HepG2 (cell line): Measurements from ENCODE around the gene FAIM2. TPM values are rescaled to one million over a fixed set of nuclear protein-coding genes. Genes with fewer than 3 reads are reported as not detected.

Source experiments
- ATAC-seq: fragments of 200-7000 bp; cut with Tn5 transposase; 3 replicates; pipeline ENCODE4 v1.9.1; 2020; ENCODE audit warnings: mild to moderate bottlenecking, moderate library complexity
- BruUV-seq: library from RNA; stranded (reverse); fragments of 400-500 nt; replicated peaks from 2 replicates; lab custom pipeline; 2021; lab: Mats Ljungman, UMichigan
- CTCF ChIA-PET: fragments of 300-600 bp; formaldehyde crosslinking; extraction: SDS; loops from one replicate; lab custom pipeline; 2021; ENCODE audit warnings: low total read pairs, inconsistent platforms, low intra/inter-chr PET ratio; lab: Yijun Ruan, JAX
- POLR2A ChIA-PET: fragments of 350-600 bp; sonication (Branson Sonifier 250); formaldehyde crosslinking; loops from one replicate; lab custom pipeline; 2020; ENCODE audit warnings: antibody characterized with exemption, inconsistent platforms; lab: Yijun Ruan, JAX
- DNase-seq: peaks from one replicate; pipeline ENCODE4 v3.0.0-alpha.2; 2015; ENCODE audit warnings: low spot score
- FAIRE-seq: peaks from 3 replicates; lab custom pipeline; 2011; peaks lifted over from hg19 to GRCh38; lab: Jason Lieb, UNC
- H2AFZ ChIP-seq: one replicate; pipeline ENCODE4 v1.6.1; 2011; ENCODE audit warnings: low read length, inconsistent platforms
- H3K27ac ChIP-seq: fragments of 300-600 bp; 3 replicates; pipeline ENCODE4 v1.8.0; 2011; ENCODE audit warnings: mixed run types, mild to moderate bottlenecking, mixed read lengths, low read length, inconsistent platforms; ENCODE audit not compliant: insufficient read depth; ENCODE audit errors: extremely low read length
- H3K27me3 ChIP-seq, 2 experiments: fragments of 200-600 bp in 1 of 2; 2 replicates in 1 of 2; 3 replicates in 1 of 2; pipeline versions ENCODE4 v1.6.0 to v1.8.0; 2011; ENCODE audit warnings: low read length in 2 of 2, mild to moderate bottlenecking in 2 of 2, moderate library complexity in 2 of 2, inconsistent platforms in 1 of 2; ENCODE audit not compliant: insufficient read depth in 2 of 2, control insufficient read depth in 1 of 2
- H3K36me3 ChIP-seq, 2 experiments: fragments of 200-600 bp in 1 of 2; replicated peaks in 1 of 2; 2 replicates in 1 of 2; 3 replicates in 1 of 2; pipeline versions ENCODE4 v1.5.1 to v1.8.0; 2011; ENCODE audit warnings: low read length in 2 of 2, inconsistent platforms in 1 of 2; ENCODE audit not compliant: insufficient read depth in 2 of 2, control insufficient read depth in 1 of 2
- H3K4me1 ChIP-seq: 2 replicates; pipeline ENCODE4 v1.5.1; 2012; ENCODE audit warnings: low read length, inconsistent platforms; ENCODE audit not compliant: insufficient read depth
- H3K4me2 ChIP-seq: 2 replicates; pipeline ENCODE4 v1.6.0; 2011; ENCODE audit warnings: low read depth, low read length, inconsistent platforms
- H3K4me3 ChIP-seq, 3 experiments: fragments of 200-600 bp in 1 of 3; sonication (generic), shearing (Covaris generic) in 1 of 3; replicated peaks in 1 of 3; 2 replicates each; pipeline ENCODE4 v1.5.1; 2011 to 2016; ENCODE audit warnings: low read length in 3 of 3, inconsistent platforms in 2 of 3, low read depth in 2 of 3, mild to moderate bottlenecking in 2 of 3, control low read depth in 1 of 3, mixed read lengths in 1 of 3; ENCODE audit not compliant: insufficient read depth in 1 of 3
- H3K79me2 ChIP-seq: one replicate; pipeline ENCODE4 v1.6.1; 2011; ENCODE audit warnings: low read length, inconsistent platforms; ENCODE audit not compliant: insufficient read depth
- H3K9ac ChIP-seq: 2 replicates; pipeline ENCODE4 v1.6.0; 2011; ENCODE audit warnings: mild to moderate bottlenecking, low read depth, low read length, inconsistent platforms; ENCODE audit not compliant: insufficient read depth
- H3K9me3 ChIP-seq: 2 replicates; pipeline ENCODE4 v1.5.1; 2012; ENCODE audit warnings: mild to moderate bottlenecking, low read length
- H4K20me1 ChIP-seq: 2 replicates; pipeline ENCODE4 v1.6.0; 2011; ENCODE audit warnings: inconsistent platforms, mild to moderate bottlenecking, low read length, moderate library complexity; ENCODE audit not compliant: insufficient read depth
- FOSL2 ChIP-seq: sonication (generic); formaldehyde crosslinking; IDR thresholded peaks from 2 replicates; pipeline ENCODE4 v1.4.0; 2020; ENCODE audit warnings: missing genetic modification reagents
- HDAC6 ChIP-seq: fragments of 200-600 bp; sonication (generic); IDR thresholded peaks from 2 replicates; pipeline ENCODE4 v1.7.0; 2017; ENCODE audit warnings: mild to moderate bottlenecking, antibody characterized with exemption, low read length, low read depth
- PPARG ChIP-seq: conservative IDR thresholded peaks from 2 replicates; pipeline ENCODE4 v1.6.1; 2016; ENCODE audit warnings: missing biosample characterization, missing genetic modification reagents
- ZHX1 ChIP-seq: sonication (generic); formaldehyde crosslinking; IDR thresholded peaks from 2 replicates; pipeline ENCODE4 v1.8.1; 2022; ENCODE audit warnings: low read depth, mild to moderate bottlenecking, missing genetic modification reagents
- ZNF326 ChIP-seq: sonication (generic); formaldehyde crosslinking; IDR thresholded peaks from 2 replicates; pipeline ENCODE4 v1.4.0; 2020; ENCODE audit warnings: missing genetic modification reagents, borderline replicate concordance
- ZNF564 ChIP-seq: sonication (generic); formaldehyde crosslinking; IDR thresholded peaks from 2 replicates; pipeline ENCODE4 v1.8.1; 2023; ENCODE audit warnings: mild to moderate bottlenecking, missing genetic modification reagents
- ZNF839 ChIP-seq: sonication (generic); formaldehyde crosslinking; IDR thresholded peaks from 2 replicates; pipeline ENCODE4 v1.4.0; 2020; ENCODE audit warnings: missing genetic modification reagents, mild to moderate bottlenecking, borderline replicate concordance
- WGBS: methylation state at CpG from one replicate; pipeline ENCODE4 v1.1.6; 2017; ENCODE audit warnings: low lambda C conversion rate; 5-methylcytosine and 5-hydroxymethylcytosine counted together
- in situ Hi-C: cut with HindIII; loops from 2 replicates; pipeline ENCODE4 v1.10.0; 2017; ENCODE audit warnings: low pct_unique_long_range_greater_than_20kb; ENCODE audit not compliant: extremely low pct_ligation_motif_present
- intact Hi-C: fragments of 100-400 bp; cut with micrococcal nuclease; formaldehyde crosslinking; loops from one replicate; pipeline ENCODE4 v1.10.0; 2022; ENCODE audit not compliant: unreplicated experiment
- polyA plus RNA-seq, 8 experiments: library from polyadenylated mRNA; depleted of rRNA in 3 of 8; stranded (reverse) in 7 of 8; unstranded in 1 of 8; fragments of >200 nt; fragmentation: Illumina TruSeq in 4 of 8; extraction: Trizol in 4 of 8; gene quantifications; 2 replicates each; pipeline versions ENCODE4 v1.2.1 to v1.2.3, GENCODE V29; 2011 to 2016; ENCODE audit warnings: low read depth in 4 of 8, missing spikeins in 1 of 8, mixed read lengths in 1 of 8; ENCODE audit not compliant: insufficient read depth in 1 of 8
- total RNA-seq, 5 experiments: library from RNA; depleted of rRNA; stranded (reverse); fragments of >200 nt; fragmentation: Illumina TruSeq; extraction: Trizol; gene quantifications; 2 replicates each; pipeline ENCODE4 v1.2.3, GENCODE V29; 2016; ENCODE audit warnings: low read depth in 1 of 5

The FAIM2 gene
- total and polyA plus RNA-seq, 2 of the 13 experiments (the other 11 are each of a cell fraction or from before 2014, with no cell fraction given), result not detected

GRCh38 chr12:49893753-49894750 is 9.6 kb downstream of the FAIM2 start:
- FAIRE-seq (no peak), DNase-seq (no peak), ATAC-seq (no peak)
- H2AFZ ChIP-seq, result no peak overlapping the region
- intact Hi-C loops, result loop anchor here (1.0 kb wide), 1 partner anchor 26 kb away; no protein-coding TSS in a partner anchor
- WGBS, result 20% methylated on average over 6 of the region's 10 CpGs
- peaks cover 6 to 50% of the 10 kb centered on the region in 2 experiments for H3K27me3 ChIP-seq
- no peak overlapping the region for H3K27ac ChIP-seq
- H4K20me1 ChIP-seq, result no peaks in the 10 kb centered on the region
- H3K4me1 ChIP-seq, result peaks cover 4% of the 10 kb centered on the region
- no peak overlapping the region for H3K9ac ChIP-seq
- no peaks in the 10 kb centered on the region for H3K9me3 ChIP-seq
- ChIA-PET CTCF (no interaction called here), POLR2A (interaction anchor here (1.0 kb wide), 1 partner anchor 64 kb away, joined by 3 read pairs; no protein-coding TSS in a partner anchor)
- no peaks in the 10 kb centered on the region for H3K79me2 ChIP-seq
- peak; percentile 38; the same call in 1 of the 2 replicates for TF ChIP-seq FOSL2
- no peak for TF ChIP-seq PPARG (CRISPR knock-in tag)
- no TSS peak for BruUV-seq
- no peak overlapping the region for H3K4me3 ChIP-seq
- no peaks in the 10 kb centered on the region for H3K36me3 ChIP-seq
- no peak overlapping the region for H3K4me2 ChIP-seq
- in situ Hi-C loops, result no loop called here

GRCh38 chr12:49892732-49893317 is 10.9 kb downstream of the FAIM2 start:
- TF ChIP-seq ZNF564 (CRISPR knock-in tag) (no peak), ZNF839 (CRISPR knock-in tag) (no peak), HDAC6 (no peak), PPARG (CRISPR knock-in tag) (no peak), ZHX1 (CRISPR knock-in tag) (no peak), ZNF326 (CRISPR knock-in tag) (no peak)
- TF ChIP-seq, all 625 proteins: peak for 0
- Histone ChIP-seq H3K27me3 (peaks cover 8 to 61% of the 10 kb centered on the region in 2 experiments), H4K20me1 (no peaks in the 10 kb centered on the region), H3K4me2 (no peak overlapping the region), H3K79me2 (no peaks in the 10 kb centered on the region), H3K27ac (no peak overlapping the region), H3K9ac (no peak overlapping the region), H3K36me3 (no peaks in the 10 kb centered on the region), H2AFZ (no peak overlapping the region), H3K9me3 (no peaks in the 10 kb centered on the region), H3K4me1 (peaks cover 17% of the 10 kb centered on the region), H3K4me3 (no peak overlapping the region)
- WGBS, result 0% methylated on average over 3 of the region's 3 CpGs
- ATAC-seq (no peak), FAIRE-seq (no peak), DNase-seq (no peak)
- ChIA-PET CTCF (no interaction called here), POLR2A (interaction anchor here (1.0 kb wide), 1 partner anchor 66 kb away, joined by 3 read pairs; no protein-coding TSS in a partner anchor)
- in situ Hi-C loops, result no loop called here
- BruUV-seq, result no TSS peak
- intact Hi-C loops, result loop anchor here (1.0 kb wide), 1 partner anchor 25 kb away; no protein-coding TSS in a partner anchor
